Esophagus mucosa (tissue), 1 donor: Measurements from ENCODE around the gene TIGIT. TPM values are rescaled to one million over a fixed set of nuclear protein-coding genes. Genes with fewer than 3 reads are reported as not detected.

Experiments used
- ATAC-seq: fragments of 200-7000 bp; cut with Tn5 transposase; one replicate; pipeline ENCODE4 v1.9.1; 2020
- total RNA-seq: library from RNA; stranded (reverse); gene quantifications from one replicate; pipeline ENCODE4 v1.2.4, GENCODE V29; 2023
- donor health status: DM: yes; HTN: yes; CAD: no.

The TIGIT gene
- total RNA-seq, 1 donor from 2014 or later, result 0.08 TPM

- no peak for ATAC-seq
Measured at GRCh38 chr3:114313426-114313825, 19.6 kb downstream of the TIGIT start.

- no peak for ATAC-seq
Measured at GRCh38 chr3:114314282-114314681, 20.5 kb downstream of the TIGIT start.

GRCh38 chr3:114318295-114318694 lies 24.5 kb downstream of the TIGIT start:
- ATAC-seq, result no peak

GRCh38 chr3:114319453-114319852 lies 25.6 kb downstream of the TIGIT start:
- ATAC-seq, result peak; percentile 13

- no peak for ATAC-seq
Measured at GRCh38 chr3:114320246-114320645, 26.4 kb downstream of the TIGIT start.

GRCh38 chr3:114323546-114324254 lies 29.9 kb downstream of the TIGIT start:
- ATAC-seq, result no peak

GRCh38 chr3:114327665-114328064 lies 33.8 kb downstream of the TIGIT start:
- ATAC-seq, result no peak

GRCh38 chr3:114328345-114328744 lies 34.5 kb downstream of the TIGIT start:
- ATAC-seq, result no peak

- no peak for ATAC-seq
Measured at GRCh38 chr3:114329823-114330222, 36.0 kb downstream of the TIGIT start.

- no peak for ATAC-seq
Measured at GRCh38 chr3:114331007-114331406, 37.2 kb downstream of the TIGIT start.

GRCh38 chr3:114331710-114332109 lies 37.9 kb downstream of the TIGIT start:
- no peak for ATAC-seq

- no peak for ATAC-seq
Measured at GRCh38 chr3:114332342-114333179, 38.7 kb downstream of the TIGIT start.

- no peak for ATAC-seq
Measured at GRCh38 chr3:114333180-114333922, 39.5 kb downstream of the TIGIT start.

- no peak for ATAC-seq
Measured at GRCh38 chr3:114333923-114334240, 40.1 kb downstream of the TIGIT start.

GRCh38 chr3:114336122-114336697 lies 42.4 kb downstream of the TIGIT start:
- no peak for ATAC-seq

- ATAC-seq, result no peak
Measured at GRCh38 chr3:114336857-114337256, 43.0 kb downstream of the TIGIT start.

- no peak for ATAC-seq
Measured at GRCh38 chr3:114338651-114339357, 45.0 kb downstream of the TIGIT start.

- no peak for ATAC-seq
Measured at GRCh38 chr3:114344492-114344891, 50.7 kb downstream of the TIGIT start.

GRCh38 chr3:114350271-114350670 lies 56.4 kb downstream of the TIGIT start:
- ATAC-seq, result no peak

GRCh38 chr3:114350690-114351089 lies 56.9 kb downstream of the TIGIT start:
- no peak for ATAC-seq

GRCh38 chr3:114351123-114351821 lies 57.4 kb downstream of the TIGIT start:
- ATAC-seq, result no peak

GRCh38 chr3:114351822-114352145 lies 58.0 kb downstream of the TIGIT start:
- no peak for ATAC-seq
